Right cardiac atrium (tissue), 5 donors: ENCODE results near the gene SPRR3. TPM values are rescaled to one million over a fixed set of nuclear protein-coding genes. Genes with fewer than 3 reads are reported as not detected.
"Not testable (repeated sequence)": the region's sequence is repeated elsewhere in the genome, so short reads cannot be mapped to it uniquely, and the experiment has no call there.

Source experiments
- ATAC-seq, 2 donors: fragments of 200-7000 bp; cut with Tn5 transposase; one replicate each; pipeline versions ENCODE4 v1.8.0 to v1.9.1; 2020; ENCODE audit warnings: moderate library complexity in 2 of 2, mild to moderate bottlenecking in 1 of 2
- DNase-seq, 3 donors: peaks; one replicate each; pipeline ENCODE4 v3.0.0-alpha.2; 2020
- H3K27ac ChIP-seq: one replicate; pipeline ENCODE4 v1.5.1; 2013; ENCODE audit warnings: mild to moderate bottlenecking, low read length, control low read depth, moderate library complexity
- H3K27me3 ChIP-seq: one replicate; pipeline ENCODE4 v1.6.1; 2013; ENCODE audit not compliant: control insufficient read depth, insufficient read depth
- H3K4me1 ChIP-seq: one replicate; pipeline ENCODE4 v1.6.1; 2013; ENCODE audit warnings: low read length; ENCODE audit not compliant: control insufficient read depth, insufficient read depth
- H3K4me3 ChIP-seq: one replicate; pipeline ENCODE4 v1.5.1; 2013; ENCODE audit warnings: low read length, control low read depth
- H3K9me3 ChIP-seq: one replicate; pipeline ENCODE4 v1.6.1; 2013; ENCODE audit warnings: low read length; ENCODE audit not compliant: control insufficient read depth
- WGBS: extraction: QIAGEN DNeasy Blood & Tissue Kit; methylation state at CpG from one replicate; pipeline ENCODE4 v1.1.7; 2013; 5-methylcytosine and 5-hydroxymethylcytosine counted together
- intact Hi-C, 4 donors: fragments of 100-400 bp; cut with DNase I; formaldehyde crosslinking; loops; one replicate each; pipeline versions ENCODE4 v1.11.0 to v1.14.0; 2022 to 2023
- polyA plus RNA-seq: library from polyadenylated mRNA; stranded (reverse); fragments of 200-250 nt; gene quantifications from one replicate; pipeline ENCODE4 v1.2.3, GENCODE V29; 2013
- total RNA-seq, 4 donors: library from RNA; stranded (reverse); fragmentation: NEBNext Ultra II Directional; extraction: Animal tissue kit (Norgen Biotek cat#: 25700); gene quantifications; one replicate each; pipeline ENCODE4 v1.2.1, GENCODE V29; 2021
- donor health status: healthy with polysubstance abuse.
- donor health status: DM: no; HTN: yes; CAD: no.
- donor health status: DM: no; HTN: no; CAD: no.
- donor health status: DM: no; HTN: yes; CAD: no; lungs with severe emphysema.
- donor health status: DM: yes; HTN: yes; CAD: no.

Gene SPRR3
- total and polyA plus RNA-seq, 5 donors, result 0.50 TPM; not detected in 4

GRCh38 chr1:152983743-152984142 lies 17.8 kb upstream of the SPRR3 start, which contains the start of gene SPRR1A:
Gene SPRR1A, plus strand, starts transcription at chr1:152984081. Its CDS starts 1,150 bp downstream, at chr1:152985231.
- ATAC-seq, result no peak
- Histone ChIP-seq H3K9me3 (no peaks in the 10 kb centered on the region), H3K4me1 (no peaks in the 10 kb centered on the region), H3K27ac (no peak within 1 kb of the TSS), H3K4me3 (no peak within 1 kb of the TSS), H3K27me3 (no peaks in the 10 kb centered on the region)
- intact Hi-C loops, result no loop called here
- no peak for DNase-seq
- 84% methylated on average over 3 of the region's 3 CpGs for WGBS

- DNase-seq, result no peak
- intact Hi-C loops, result no loop called here
- ATAC-seq, result no peak
- WGBS, result 78% methylated on average over 2 of the region's 2 CpGs
- no peak overlapping the region for H3K4me3 ChIP-seq
- H3K9me3 ChIP-seq, result no peaks in the 10 kb centered on the region
- no peak overlapping the region for H3K27ac ChIP-seq
- H3K27me3 ChIP-seq, result no peaks in the 10 kb centered on the region
- no peaks in the 10 kb centered on the region for H3K4me1 ChIP-seq
Measured at GRCh38 chr1:152986578-152986977, 15.0 kb upstream of the SPRR3 start.

- H3K4me1 ChIP-seq, result no peaks in the 10 kb centered on the region
- ATAC-seq, result no peak
- WGBS, result 74% methylated on average over 6 of the region's 6 CpGs
Measured at GRCh38 chr1:152993186-152993585, 8.4 kb upstream of the SPRR3 start.

GRCh38 chr1:152995842-152996241 lies 5.7 kb upstream of the SPRR3 start:
- H3K27me3 ChIP-seq, result no peaks in the 10 kb centered on the region
- no peak overlapping the region for H3K4me3 ChIP-seq
- 48% methylated on average over 1 of the region's 1 CpG for WGBS
- no peak for DNase-seq
- no peaks in the 10 kb centered on the region for H3K4me1 ChIP-seq
- no peak overlapping the region for H3K27ac ChIP-seq
- no peak for ATAC-seq
- intact Hi-C loops, result no loop called here
- no peaks in the 10 kb centered on the region for H3K9me3 ChIP-seq

More at GRCh38 chr1:152993186-152993585, 8.4 kb upstream of the SPRR3 start:
- intact Hi-C loops, result no loop called here
- DNase-seq, result no peak
- Histone ChIP-seq H3K27ac (no peak overlapping the region), H3K4me3 (no peak overlapping the region), H3K27me3 (no peaks in the 10 kb centered on the region), H3K9me3 (no peaks in the 10 kb centered on the region)

GRCh38 chr1:152996633-152997400 lies 4.7 kb upstream of the SPRR3 start:
- H3K27ac ChIP-seq, result no peak overlapping the region
- intact Hi-C loops, result no loop called here
- H3K27me3 ChIP-seq, result no peaks in the 10 kb centered on the region
- no peak overlapping the region for H3K4me3 ChIP-seq
- 18% methylated on average over 5 of the region's 5 CpGs for WGBS
- no peak for DNase-seq
- H3K9me3 ChIP-seq, result no peaks in the 10 kb centered on the region
- ATAC-seq, result no peak
- H3K4me1 ChIP-seq, result no peaks in the 10 kb centered on the region

- H3K27ac ChIP-seq, result no peak overlapping the region
- H3K4me1 ChIP-seq, result no peaks in the 10 kb centered on the region
Measured at GRCh38 chr1:152997901-152998300, 3.6 kb upstream of the SPRR3 start.

GRCh38 chr1:152998476-152998875 lies 3.1 kb upstream of the SPRR3 start:
- no peaks in the 10 kb centered on the region for H3K4me1 ChIP-seq
- 71% methylated on average over 4 of the region's 4 CpGs for WGBS
- ATAC-seq, result no peak
- no peak overlapping the region for H3K4me3 ChIP-seq
- no peaks in the 10 kb centered on the region for H3K27me3 ChIP-seq
- no peak for DNase-seq
- intact Hi-C loops, result no loop called here
- H3K9me3 ChIP-seq, result no peaks in the 10 kb centered on the region
- no peak overlapping the region for H3K27ac ChIP-seq

More at GRCh38 chr1:152997901-152998300, 3.6 kb upstream of the SPRR3 start:
- no peak overlapping the region for H3K4me3 ChIP-seq
- no peaks in the 10 kb centered on the region for H3K27me3 ChIP-seq
- DNase-seq (no peak), ATAC-seq (no peak)
- no peaks in the 10 kb centered on the region for H3K9me3 ChIP-seq
- intact Hi-C loops, result no loop called here
- 48% methylated on average over 7 of the region's 7 CpGs for WGBS

GRCh38 chr1:152999818-153000217 lies 1.7 kb upstream of the SPRR3 start:
- no peaks in the 10 kb centered on the region for H3K9me3 ChIP-seq
- no peak overlapping the region for H3K4me3 ChIP-seq
- intact Hi-C loops, result no loop called here
- 68% methylated on average over 6 of the region's 6 CpGs for WGBS
- no peak overlapping the region for H3K27ac ChIP-seq
- ATAC-seq (no peak), DNase-seq (no peak)
- no peaks in the 10 kb centered on the region for H3K4me1 ChIP-seq
- no peaks in the 10 kb centered on the region for H3K27me3 ChIP-seq

GRCh38 chr1:153000294-153000693 lies 1.3 kb upstream of the SPRR3 start:
- no peaks in the 10 kb centered on the region for H3K27me3 ChIP-seq
- intact Hi-C loops, result no loop called here
- DNase-seq, result no peak
- no peak overlapping the region for H3K4me3 ChIP-seq
- WGBS, result 86% methylated on average over 1 of the region's 1 CpG
- no peaks in the 10 kb centered on the region for H3K9me3 ChIP-seq
- H3K27ac ChIP-seq, result no peak overlapping the region
- ATAC-seq, result no peak
- H3K4me1 ChIP-seq, result no peaks in the 10 kb centered on the region

- ATAC-seq, result not testable (repeated sequence)
- 79% methylated on average over 8 of the region's 8 CpGs for WGBS
Measured at GRCh38 chr1:153011235-153011758, 9.7 kb downstream of the SPRR3 start.

GRCh38 chr1:153021829-153022228 lies 20.3 kb downstream of the SPRR3 start:
- H3K4me3 ChIP-seq, H3K27me3 ChIP-seq, H3K4me1 ChIP-seq, H3K9me3 ChIP-seq, intact Hi-C loops, DNase-seq, ATAC-seq, H3K27ac ChIP-seq: not testable (repeated sequence)
- WGBS, result 6% methylated on average over 2 of the region's 2 CpGs

More at GRCh38 chr1:153011235-153011758, 9.7 kb downstream of the SPRR3 start:
- H3K27ac ChIP-seq, H3K9me3 ChIP-seq, DNase-seq, H3K4me1 ChIP-seq, H3K4me3 ChIP-seq, intact Hi-C loops, H3K27me3 ChIP-seq: not testable (repeated sequence)
